ENCODE data around the gene CDH13.

DNA sequence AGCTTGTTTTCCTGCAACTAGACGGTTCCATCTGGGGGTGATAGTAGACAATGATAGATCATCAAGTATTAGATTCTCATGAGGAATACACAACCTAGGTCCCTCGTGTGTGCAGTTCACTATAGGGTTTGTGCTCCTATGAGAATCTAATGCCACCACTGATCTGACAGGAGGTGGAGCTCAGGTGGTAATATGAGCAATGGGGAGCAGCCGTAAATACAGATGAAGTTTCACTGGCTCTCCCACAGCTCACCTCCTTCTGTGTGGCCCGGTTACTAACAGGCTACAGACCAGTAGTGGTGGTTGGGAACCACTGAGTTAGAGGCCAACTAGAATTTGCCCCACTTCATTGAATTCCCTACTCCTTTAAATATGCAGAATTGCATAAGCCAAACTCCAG, 1033.5 kb downstream of the CDH13 start:
- TF ChIP-seq, protein P1, sequence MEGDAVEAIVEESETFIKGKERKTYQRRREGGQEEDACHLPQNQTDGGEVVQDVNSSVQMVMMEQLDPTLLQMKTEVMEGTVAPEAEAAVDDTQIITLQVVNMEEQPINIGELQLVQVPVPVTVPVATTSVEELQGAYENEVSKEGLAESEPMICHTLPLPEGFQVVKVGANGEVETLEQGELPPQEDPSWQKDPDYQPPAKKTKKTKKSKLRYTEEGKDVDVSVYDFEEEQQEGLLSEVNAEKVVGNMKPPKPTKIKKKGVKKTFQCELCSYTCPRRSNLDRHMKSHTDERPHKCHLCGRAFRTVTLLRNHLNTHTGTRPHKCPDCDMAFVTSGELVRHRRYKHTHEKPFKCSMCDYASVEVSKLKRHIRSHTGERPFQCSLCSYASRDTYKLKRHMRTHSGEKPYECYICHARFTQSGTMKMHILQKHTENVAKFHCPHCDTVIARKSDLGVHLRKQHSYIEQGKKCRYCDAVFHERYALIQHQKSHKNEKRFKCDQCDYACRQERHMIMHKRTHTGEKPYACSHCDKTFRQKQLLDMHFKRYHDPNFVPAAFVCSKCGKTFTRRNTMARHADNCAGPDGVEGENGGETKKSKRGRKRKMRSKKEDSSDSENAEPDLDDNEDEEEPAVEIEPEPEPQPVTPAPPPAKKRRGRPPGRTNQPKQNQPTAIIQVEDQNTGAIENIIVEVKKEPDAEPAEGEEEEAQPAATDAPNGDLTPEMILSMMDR (IDR thresholded peaks at IDR 0.05): no peak
- TF ChIP-seq POLR2A (IDR thresholded peaks at IDR 0.05): no peak

All from adrenal gland (tissue), 5 donors.